Adrenal gland (tissue), 5 donors: ENCODE measurements around the gene USP49.

Experiments
- CTCF ChIP-seq, 6 experiments: fragments of 450-650 bp in 4 of 6; fragments of 200-600 bp in 2 of 6; sonication (generic) in 1 of 6; IDR thresholded peaks; 1 replicate in 5 of 6; 2 replicates in 1 of 6; pipeline versions ENCODE4 v1.5.1 to v1.8.0; 2016 to 2021; ENCODE audit warnings: antibody characterized with exemption in 6 of 6, mild to moderate bottlenecking in 2 of 6, moderate library complexity in 1 of 6
- POLR2A ChIP-seq, 2 donors: fragments of 450-650 bp; IDR thresholded peaks; one replicate each; pipeline ENCODE4 v1.6.1; 2017; ENCODE audit warnings: antibody characterized with exemption in 2 of 2, mild to moderate bottlenecking in 2 of 2, moderate library complexity in 1 of 2
- donor health status: DM: no; HTN: no; CAD: no.

- TF ChIP-seq CTCF (IDR thresholded peaks at IDR 0.05) = no peak
- no peak for TF ChIP-seq POLR2A (IDR thresholded peaks at IDR 0.05)
Measured at GRCh38 chr6:41757931-41758640, 137.1 kb downstream of the USP49 start.
